Renal cortex interstitium (tissue), 11 donors: ENCODE data around the gene CCDC124. TPM values are rescaled to one million over a fixed set of nuclear protein-coding genes. Genes with fewer than 3 reads are reported as not detected.

Experiments
- DNase-seq, 11 donors: peaks; one replicate each; pipeline ENCODE4 v3.0.0-alpha.2; 2013; ENCODE audit warnings: low read depth in 9 of 11, low spot score in 4 of 11; ENCODE audit errors: extremely low read depth in 1 of 11
- polyA plus RNA-seq, 3 donors: library from polyadenylated mRNA; unstranded; fragments of 120-200 nt; gene quantifications; one replicate each; pipeline ENCODE4 v1.2.1, GENCODE V29; 2013; ENCODE audit not compliant: insufficient read length in 3 of 3

The CCDC124 gene
- polyA plus RNA-seq, 3 donors, result 46.5 to 87.2 (median 70.7) TPM

- DNase-seq, result no peak
Measured at GRCh38 chr19:17948931-17949930, 16.4 kb downstream of the CCDC124 start.

- no peak for DNase-seq
Measured at GRCh38 chr19:17949956-17950309, 17.1 kb downstream of the CCDC124 start.

- peak in 4 of 11 donors; percentile 64 to 77 (median 72) for DNase-seq
Measured at GRCh38 chr19:17950310-17951156, 17.7 kb downstream of the CCDC124 start.

- no peak for DNase-seq
Measured at GRCh38 chr19:17951157-17951989, 18.6 kb downstream of the CCDC124 start.

DNA sequence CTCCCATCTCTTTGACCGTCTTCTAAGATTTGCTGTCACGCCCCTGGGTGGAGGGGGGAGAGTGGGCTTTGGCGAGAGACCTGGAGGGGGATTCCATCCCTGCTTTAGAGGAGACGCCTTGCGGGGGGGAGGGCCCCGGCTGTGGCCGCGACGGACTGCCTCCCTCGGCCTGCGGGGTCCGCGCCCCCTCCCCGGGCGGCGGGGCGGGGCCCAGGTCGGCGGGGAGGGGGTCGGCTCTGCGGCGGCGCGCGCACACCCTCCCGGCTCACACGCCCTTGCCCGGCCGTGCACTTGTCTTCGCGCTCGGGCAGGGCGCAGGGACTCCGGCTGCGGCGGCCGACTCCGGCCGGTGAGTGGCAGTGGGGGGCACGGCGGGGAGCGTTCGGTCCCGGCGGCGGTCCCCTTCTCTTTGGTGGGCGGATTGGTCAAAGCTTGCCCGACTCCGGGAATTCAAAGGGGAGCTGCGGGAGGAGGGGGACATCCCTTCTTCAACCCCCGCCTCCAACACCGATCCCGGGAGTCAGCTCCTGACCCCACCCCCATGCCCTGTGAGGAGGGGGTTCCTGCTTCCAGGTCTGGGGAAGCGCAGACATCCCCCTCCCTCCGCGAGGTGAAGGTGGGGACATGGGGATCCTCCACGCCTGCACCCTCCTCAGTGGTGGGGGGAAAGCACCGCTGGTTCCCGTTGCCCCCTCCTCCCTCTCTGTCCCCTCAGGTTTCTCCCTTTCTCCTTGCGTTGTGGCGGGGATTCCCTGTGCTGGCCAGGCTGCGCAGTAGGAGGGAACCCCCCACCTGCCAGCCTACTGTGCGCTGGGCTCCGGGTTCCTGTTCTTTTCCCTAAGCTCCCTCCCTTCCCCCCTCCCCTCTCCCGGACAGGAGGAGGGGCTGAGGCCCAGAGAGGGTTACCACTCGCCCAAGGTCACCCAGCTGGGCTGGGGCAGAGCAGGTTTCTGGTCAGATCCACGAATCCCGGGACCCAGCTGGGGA lies 19.5 kb downstream of the CCDC124 start:
- no peak for DNase-seq

GRCh38 chr19:17953316-17953801 lies 20.5 kb downstream of the CCDC124 start:
- DNase-seq, result no peak

- DNase-seq, result no peak
Measured at GRCh38 chr19:17953869-17954268, 21.1 kb downstream of the CCDC124 start.

GRCh38 chr19:17954401-17954800 lies 21.6 kb downstream of the CCDC124 start:
- no peak for DNase-seq

DNA sequence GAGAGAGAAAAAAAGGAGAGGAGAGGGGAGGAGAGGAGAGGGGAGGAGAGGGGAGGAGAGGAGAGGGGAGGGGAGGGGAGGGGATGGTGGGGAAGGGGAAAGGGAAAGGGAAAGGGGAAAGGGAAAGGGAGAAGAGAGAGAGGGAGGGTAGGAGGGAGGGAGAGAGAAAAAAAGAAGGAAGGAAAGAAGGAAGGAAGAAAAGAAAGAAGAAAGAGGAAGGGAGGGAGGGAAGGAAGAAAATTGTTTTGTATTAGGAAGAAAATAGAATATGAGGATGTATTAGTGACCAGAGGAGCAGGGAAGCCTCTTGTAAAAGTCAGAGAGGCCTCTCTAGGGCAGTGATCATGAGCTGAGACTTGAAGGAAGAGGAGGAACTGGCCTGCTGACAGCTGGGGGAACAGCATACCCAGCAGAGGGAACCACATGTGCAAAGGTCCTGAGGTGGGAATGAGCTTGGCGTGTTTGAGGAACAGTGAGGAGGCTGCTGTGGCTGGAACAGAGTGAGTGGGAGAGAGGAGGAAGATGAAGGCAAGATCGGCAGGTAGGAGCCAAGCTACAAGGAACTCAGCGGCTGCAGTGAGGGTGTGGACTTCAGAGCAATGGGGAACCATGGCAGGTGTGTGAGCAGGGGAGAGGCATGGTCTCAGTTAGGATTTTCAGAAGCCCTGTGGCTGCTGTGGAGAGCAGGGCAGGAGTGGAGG lies 24.5 kb downstream of the CCDC124 start:
- DNase-seq, result no peak

DNA sequence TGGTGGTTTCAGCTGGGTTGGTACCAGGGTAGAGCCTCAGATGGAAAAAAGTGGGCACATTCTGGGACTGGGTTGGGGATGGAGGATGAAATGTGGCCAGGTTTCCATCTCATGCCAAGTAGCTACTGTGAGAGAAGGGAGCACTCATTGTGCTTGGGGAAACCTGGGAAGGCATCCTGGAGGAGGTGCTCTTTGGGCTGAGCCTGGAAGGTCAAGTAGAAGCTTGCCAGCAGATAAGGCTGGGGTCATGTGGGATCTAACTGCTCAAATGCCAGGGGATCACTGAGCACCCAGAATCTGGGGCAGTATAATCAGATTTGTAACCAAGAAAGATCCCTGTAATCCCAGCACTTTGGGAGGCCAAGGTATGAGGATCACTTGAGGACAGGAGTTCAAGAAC lies 25.1 kb downstream of the CCDC124 start:
- no peak for DNase-seq

DNA sequence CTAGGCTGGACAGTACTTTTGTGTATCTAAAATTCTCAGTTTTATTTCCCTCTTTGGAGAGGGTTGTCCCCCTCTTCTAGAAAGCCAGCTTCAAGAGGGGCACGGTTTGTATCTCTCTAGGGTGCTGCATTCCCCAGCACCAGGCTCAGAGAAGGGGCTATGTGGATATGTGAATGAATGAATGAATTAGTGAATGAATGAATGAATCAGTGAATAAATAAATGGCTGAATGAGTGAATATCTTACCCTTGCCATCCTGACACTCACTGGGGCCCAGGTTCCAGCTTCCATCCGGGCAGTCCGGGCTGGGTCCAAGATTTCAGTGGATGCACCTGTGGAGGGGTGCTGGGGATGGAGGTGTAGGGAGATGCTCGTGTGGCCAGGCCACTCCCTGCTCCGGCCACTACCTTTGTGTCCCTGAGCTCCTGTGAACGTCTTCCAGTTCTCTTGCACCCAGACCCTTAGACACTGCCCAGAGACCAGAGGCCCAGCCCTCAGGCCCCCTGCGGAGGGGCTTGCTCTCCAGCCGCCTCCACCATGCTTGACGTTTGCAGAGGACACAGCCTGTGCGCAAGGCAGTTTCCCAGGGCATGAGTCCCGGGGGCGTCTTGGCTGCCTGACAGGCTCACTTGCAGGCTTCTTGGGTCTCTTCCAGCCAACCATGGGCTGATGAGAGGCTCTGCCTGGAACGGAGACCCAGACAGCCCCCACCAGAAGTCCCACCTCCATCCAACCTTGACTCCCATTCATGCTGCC lies 31.3 kb downstream of the CCDC124 start:
- no peak for DNase-seq

DNA sequence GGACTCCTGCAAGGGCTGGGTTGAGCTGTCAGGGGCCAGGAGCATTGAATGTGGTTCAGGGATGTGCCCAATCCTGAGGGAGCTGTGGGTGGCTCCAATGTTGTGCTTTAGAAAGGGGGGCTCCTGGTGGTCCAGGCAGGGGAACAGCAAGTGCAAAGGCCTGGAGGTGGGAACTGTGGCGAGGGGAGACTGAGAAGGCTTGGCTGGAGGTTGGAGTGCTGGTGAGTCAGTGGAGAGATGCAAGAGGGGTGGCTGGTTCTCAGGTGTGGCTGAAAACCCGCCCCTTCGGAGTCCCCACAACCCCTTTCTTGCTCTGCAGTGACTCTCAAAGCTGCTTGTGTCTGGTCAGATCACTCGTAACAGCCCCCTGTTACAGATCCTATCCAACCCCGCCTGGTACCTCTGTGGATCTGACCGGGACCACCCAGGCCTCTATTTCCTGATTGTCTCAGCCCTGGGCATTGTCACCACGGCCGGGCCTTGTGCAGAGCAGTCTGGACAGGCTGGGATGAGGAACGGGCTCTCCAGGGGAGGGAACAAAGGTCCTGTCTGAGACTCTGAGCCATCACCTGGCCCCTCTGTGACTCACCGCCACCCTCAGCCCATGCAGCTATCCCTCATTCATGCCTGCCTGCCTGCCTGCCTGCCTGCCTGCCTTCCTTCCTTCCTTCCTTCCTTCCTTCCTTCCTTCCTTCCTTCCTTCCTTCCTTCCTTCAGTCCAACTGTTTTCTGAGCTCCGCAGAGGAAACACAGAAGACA lies 32.7 kb downstream of the CCDC124 start:
- DNase-seq, result no peak

GRCh38 chr19:17966129-17966483 lies 33.3 kb downstream of the CCDC124 start:
- DNase-seq, result no peak

DNA sequence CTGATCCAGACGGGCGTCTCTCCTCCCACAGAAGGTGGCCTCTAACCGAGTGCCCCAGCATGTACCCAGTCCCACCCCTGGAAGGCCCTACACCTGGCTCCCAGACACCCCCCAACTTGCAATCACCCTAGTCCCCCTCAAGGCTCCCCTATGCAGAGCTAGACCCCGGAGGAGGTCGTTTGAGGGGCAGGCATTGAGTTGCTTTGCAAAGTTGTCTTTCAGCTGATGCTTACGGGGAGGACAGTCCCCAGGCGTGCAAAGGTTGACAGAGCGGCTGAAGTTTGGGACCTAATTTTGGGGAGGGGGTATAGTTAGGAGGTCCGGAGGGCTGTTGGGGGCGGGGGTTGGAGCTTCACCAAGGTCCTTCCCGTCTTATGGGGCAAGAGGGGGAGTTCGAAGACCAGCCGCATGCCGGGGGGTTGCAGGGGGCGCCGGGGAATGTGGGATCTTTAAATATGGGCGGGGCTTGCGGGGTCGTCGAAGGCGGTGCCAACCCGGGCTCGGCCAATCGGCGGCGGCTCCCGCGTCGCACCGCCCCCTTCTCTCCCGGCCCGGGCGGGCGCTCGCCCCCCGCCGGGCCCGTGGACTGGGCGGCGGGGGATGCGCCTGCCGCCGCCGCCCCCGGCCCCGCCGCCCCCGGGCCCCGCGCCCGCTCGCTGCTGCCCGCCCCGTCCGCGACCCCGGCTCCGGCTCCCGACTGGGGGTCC lies 33.9 kb downstream of the CCDC124 start, which contains the start of gene KCNN1:
KCNN1 (plus strand) TSS at position 558 of the 707 bp plus-strand sequence. CDS start 6,782 bp downstream, outside the sequence.
- DNase-seq, result no peak
